Right kidney (tissue), 9 donors: ENCODE results near the gene KRTCAP2.
"Not testable (repeated sequence)": the region's sequence is repeated elsewhere in the genome, so short reads cannot be mapped to it uniquely, and the experiment has no call there.

Source experiments
- DNase-seq: peaks from one replicate; pipeline ENCODE4 v3.0.0-alpha.2; 2016
- long read RNA-seq, 8 donors: transcript quantifications; one replicate each; lab custom pipeline, GENCODE V29; 2026

Gene KRTCAP2
- long read RNA-seq, donor 1, transcript KRTCAP2-206 (4 exons, 785 nt): major isoform, 80 of 154 reads
- long read RNA-seq, donor 1, transcript KRTCAP2-201 (5 exons, 552 nt): minor isoform, 63 of 154 reads
- long read RNA-seq, donor 1, partial matches to known transcripts: 11 of 154 reads
- long read RNA-seq, donor 1, other reads (novel, unspliced or antisense): 0 of 154 reads
- long read RNA-seq, donor 2, transcript KRTCAP2-206 (4 exons, 785 nt): minor isoform, 66 of 140 reads
- long read RNA-seq, donor 2, transcript KRTCAP2-201 (5 exons, 552 nt): major isoform, 72 of 140 reads
- long read RNA-seq, donor 2, partial matches to known transcripts: 0 of 140 reads
- long read RNA-seq, donor 2, other reads (novel, unspliced or antisense): 0 of 140 reads
- long read RNA-seq, donor 3, transcript KRTCAP2-206 (4 exons, 785 nt): minor isoform, 38 of 96 reads
- long read RNA-seq, donor 3, transcript KRTCAP2-201 (5 exons, 552 nt): major isoform, 58 of 96 reads
- long read RNA-seq, donor 3, partial matches to known transcripts: 0 of 96 reads
- long read RNA-seq, donor 3, other reads (novel, unspliced or antisense): 0 of 96 reads
- long read RNA-seq, donor 4, transcript KRTCAP2-206 (4 exons, 785 nt): minor isoform, 66 of 161 reads
- long read RNA-seq, donor 4, transcript KRTCAP2-201 (5 exons, 552 nt): major isoform, 87 of 161 reads
- long read RNA-seq, donor 4, partial matches to known transcripts: 6 of 161 reads
- long read RNA-seq, donor 4, other reads (novel, unspliced or antisense): 0 of 161 reads
- long read RNA-seq, donor 5, transcript KRTCAP2-206 (4 exons, 785 nt): major isoform, 137 of 279 reads
- long read RNA-seq, donor 5, transcript KRTCAP2-201 (5 exons, 552 nt): minor isoform, 135 of 279 reads
- long read RNA-seq, donor 5, partial matches to known transcripts: 5 of 279 reads
- long read RNA-seq, donor 5, other reads (novel, unspliced or antisense): 0 of 279 reads
- long read RNA-seq, donor 6, transcript KRTCAP2-206 (4 exons, 785 nt): minor isoform, 62 of 169 reads
- long read RNA-seq, donor 6, transcript KRTCAP2-201 (5 exons, 552 nt): major isoform, 95 of 169 reads
- long read RNA-seq, donor 6, partial matches to known transcripts: 11 of 169 reads
- long read RNA-seq, donor 6, other reads (novel, unspliced or antisense): 0 of 169 reads
- long read RNA-seq, donor 7, transcript KRTCAP2-206 (4 exons, 785 nt): minor isoform, 90 of 248 reads
- long read RNA-seq, donor 7, transcript KRTCAP2-201 (5 exons, 552 nt): major isoform, 133 of 248 reads
- long read RNA-seq, donor 7, partial matches to known transcripts: 24 of 248 reads
- long read RNA-seq, donor 7, other reads (novel, unspliced or antisense): 0 of 248 reads
- long read RNA-seq, donor 8, transcript KRTCAP2-206 (4 exons, 785 nt): minor isoform, 76 of 170 reads
- long read RNA-seq, donor 8, transcript KRTCAP2-201 (5 exons, 552 nt): major isoform, 82 of 170 reads
- long read RNA-seq, donor 8, partial matches to known transcripts: 9 of 170 reads
- long read RNA-seq, donor 8, other reads (novel, unspliced or antisense): 0 of 170 reads

DNA sequence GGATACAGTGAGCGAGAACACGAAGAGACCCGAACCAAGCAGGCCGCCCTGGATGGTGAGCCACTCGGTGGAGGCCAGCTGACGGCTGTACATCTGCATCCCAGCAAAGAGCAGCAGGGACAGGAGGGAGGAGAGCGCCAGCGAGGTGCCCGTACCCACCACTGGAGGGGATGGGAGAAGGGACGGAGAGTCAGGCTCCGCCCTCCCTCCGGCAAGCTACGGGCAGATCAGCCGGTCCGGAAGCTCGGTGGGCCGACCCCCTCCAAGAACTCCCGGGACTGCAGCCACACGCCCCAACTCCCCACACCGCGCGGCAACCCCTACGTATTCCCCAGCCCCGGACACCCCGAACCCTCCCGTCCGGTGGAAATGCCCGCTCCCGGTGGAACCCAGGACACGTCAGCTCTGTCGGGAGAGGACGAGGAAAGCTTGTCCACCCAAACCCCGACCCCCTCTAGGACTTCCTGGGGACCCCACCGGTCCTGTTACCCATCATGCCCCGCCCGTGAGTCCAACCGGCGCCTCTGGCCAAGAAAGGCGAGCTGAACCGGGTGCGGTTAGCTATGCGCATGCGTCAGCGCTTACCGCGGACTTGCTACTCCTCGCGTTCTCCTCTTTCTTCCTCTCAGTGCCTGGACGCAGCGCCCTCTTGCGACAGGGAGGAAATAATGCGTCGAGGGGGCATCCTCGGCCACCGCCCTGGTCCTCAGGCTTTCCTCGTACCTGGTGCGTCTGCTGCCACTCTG is at the start of gene KRTCAP2:
Gene KRTCAP2 (minus strand): TSS at position 573 of the 746 bp plus-strand sequence. CDS start 80 bp downstream, at position 493.
- DNase-seq: peak; percentile 87

DNA sequence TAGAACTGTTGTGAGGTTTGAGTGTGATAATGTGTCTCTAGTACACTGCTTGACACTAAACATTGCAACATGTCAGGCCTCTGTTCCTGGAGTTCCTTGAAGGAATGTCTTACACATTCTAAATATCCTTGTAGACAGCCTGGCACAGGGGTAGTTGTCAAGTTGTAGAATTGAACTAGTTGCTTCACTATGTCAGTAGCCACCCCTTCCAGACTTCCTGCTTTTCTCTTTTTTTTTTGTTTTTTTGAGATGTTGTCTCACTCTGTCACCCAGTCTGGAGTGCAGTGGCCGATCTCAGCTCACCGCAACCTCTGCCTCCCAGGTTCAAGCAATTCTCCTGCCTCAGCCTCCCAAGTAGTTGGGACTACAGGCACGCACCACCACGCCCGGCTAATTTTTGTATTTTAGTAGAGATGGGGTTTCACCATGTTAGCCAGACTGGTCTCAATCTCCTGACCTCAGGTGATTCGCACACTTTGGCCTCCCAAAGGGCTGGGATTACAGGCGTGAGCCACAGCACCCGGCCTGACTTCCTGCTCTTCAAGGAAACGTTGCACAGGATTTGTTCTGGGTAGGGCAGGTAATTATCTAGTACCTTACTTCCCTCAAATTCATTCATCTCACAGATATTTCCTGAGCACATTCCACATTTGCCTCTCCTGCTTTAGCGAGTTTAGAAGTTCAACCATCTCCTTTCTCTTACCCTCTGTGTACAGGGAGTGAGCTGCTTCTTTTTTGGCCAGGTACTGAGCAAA is 47.3 kb upstream of the KRTCAP2 start:
- not testable (repeated sequence) for DNase-seq

DNA sequence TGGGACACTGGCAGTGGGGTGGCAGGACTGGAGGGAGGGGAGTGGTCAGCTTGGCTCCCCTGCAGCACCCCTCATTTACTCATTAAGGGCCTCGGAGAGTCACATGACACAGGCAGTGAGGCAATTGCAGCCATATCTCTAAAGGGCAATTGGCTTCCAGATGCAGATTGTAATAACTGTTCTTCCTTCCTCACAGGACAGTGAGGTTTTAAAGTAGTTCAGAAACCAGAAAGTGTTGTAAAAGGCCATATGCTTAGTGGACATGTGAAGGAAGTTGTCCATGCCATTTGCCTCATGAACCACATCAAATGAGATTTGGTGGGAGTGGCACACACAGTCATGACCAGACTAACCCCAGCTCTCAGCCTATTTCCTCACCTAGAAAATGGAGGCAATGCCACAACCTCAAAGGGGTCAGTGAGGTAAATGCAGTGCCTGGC is 46.5 kb upstream of the KRTCAP2 start:
- no peak for DNase-seq

GRCh38 chr1:155218854-155219591 is 45.9 kb upstream of the KRTCAP2 start:
- peak; percentile 67 for DNase-seq

- DNase-seq: not testable (repeated sequence)
These were observed 41.6 kb upstream of the KRTCAP2 start for GRCh38 chr1:155214702-155215101.

- DNase-seq: not testable (repeated sequence)
These were observed 38.9 kb upstream of the KRTCAP2 start for GRCh38 chr1:155212051-155212440.

DNA sequence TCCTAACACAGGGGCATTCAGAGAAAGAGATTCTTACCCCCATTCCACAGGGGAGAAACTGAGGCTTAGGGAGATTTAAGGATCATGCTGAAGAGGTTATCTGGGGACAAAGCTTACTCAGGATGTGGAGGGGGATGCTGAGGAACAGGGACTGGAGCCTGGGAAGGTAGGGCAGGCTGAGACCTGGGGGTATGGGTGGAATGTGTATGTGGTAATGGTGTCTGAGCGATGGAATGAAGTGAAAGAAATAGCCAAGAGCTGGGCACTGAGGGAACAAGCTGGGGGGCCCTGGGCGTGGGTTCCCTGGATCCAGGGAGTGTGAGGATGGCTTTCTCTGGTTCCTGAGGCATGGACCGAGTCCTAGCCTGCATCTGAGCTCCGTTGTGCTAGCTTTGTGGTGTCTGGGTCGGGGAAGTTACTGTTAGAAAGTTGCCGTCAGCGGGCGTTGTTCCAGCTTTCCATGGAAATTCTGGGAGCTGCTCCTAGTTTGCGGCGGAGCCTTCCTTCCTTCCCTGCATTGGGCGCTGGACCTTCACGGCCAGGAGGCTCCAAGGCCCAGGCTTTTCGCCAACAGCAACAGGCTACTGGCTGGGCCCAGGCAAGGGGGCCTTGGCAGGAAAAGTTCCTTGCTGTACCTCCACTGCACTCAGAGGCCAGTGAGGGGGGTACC is 38.4 kb upstream of the KRTCAP2 start:
- DNase-seq: not testable (repeated sequence)

DNA sequence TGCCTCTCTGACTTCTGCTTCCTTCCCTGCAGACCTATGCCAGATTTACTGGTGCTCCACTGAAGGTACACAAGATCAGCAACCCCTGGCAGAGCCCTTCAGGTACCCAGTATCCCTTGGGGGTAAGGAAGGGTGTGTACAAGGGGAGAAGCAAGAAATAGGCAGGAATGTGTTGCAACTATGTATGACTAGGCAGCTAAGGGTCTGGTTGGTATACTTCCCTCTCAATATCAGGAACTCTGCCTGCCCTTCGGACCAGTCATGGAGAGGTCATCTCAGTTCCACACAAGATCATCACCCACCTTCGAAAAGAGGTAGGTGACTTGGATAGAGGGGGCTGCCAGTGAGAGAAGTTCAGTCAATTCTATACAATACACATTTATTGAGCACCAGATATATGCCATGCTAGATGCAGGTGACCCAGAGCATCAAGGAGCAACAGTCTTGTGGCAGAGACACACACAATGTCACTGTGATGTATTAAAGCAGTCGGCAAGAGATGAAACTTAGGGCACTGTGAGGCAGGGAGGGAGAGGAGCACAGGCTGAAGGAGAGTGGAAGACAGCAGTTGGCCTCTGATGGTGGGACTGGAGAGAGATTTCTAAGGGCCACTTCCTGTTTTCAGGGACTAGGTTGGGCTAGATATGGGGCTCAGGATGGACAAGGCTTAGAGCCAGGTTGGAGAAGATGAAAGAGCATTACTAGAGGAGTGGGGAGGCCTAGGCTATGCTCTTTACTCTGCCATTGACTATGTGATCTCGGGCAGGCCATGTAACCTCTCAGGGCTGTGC is 37.4 kb upstream of the KRTCAP2 start:
- DNase-seq: no peak

DNA sequence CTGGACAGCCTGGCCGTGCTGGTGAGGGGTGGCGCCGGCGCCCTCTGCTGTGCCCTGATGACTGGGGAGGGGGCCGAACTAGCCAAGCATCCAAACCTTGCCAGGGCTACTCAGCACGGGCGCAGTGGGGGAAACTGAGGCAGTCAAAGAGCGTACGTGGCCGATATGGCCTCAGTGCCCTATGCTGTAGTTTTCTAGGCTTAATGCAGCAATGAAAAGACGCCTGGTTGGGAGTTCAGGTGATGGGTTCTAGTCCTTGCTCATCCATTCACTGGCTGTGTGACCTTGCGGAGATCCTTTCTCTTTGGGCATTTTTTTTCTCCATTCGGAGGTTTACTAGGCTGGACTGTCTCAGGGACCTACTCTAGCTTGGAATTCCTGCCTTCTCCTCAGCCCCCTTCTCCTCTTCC is 36.2 kb upstream of the KRTCAP2 start:
- DNase-seq: no peak

DNA sequence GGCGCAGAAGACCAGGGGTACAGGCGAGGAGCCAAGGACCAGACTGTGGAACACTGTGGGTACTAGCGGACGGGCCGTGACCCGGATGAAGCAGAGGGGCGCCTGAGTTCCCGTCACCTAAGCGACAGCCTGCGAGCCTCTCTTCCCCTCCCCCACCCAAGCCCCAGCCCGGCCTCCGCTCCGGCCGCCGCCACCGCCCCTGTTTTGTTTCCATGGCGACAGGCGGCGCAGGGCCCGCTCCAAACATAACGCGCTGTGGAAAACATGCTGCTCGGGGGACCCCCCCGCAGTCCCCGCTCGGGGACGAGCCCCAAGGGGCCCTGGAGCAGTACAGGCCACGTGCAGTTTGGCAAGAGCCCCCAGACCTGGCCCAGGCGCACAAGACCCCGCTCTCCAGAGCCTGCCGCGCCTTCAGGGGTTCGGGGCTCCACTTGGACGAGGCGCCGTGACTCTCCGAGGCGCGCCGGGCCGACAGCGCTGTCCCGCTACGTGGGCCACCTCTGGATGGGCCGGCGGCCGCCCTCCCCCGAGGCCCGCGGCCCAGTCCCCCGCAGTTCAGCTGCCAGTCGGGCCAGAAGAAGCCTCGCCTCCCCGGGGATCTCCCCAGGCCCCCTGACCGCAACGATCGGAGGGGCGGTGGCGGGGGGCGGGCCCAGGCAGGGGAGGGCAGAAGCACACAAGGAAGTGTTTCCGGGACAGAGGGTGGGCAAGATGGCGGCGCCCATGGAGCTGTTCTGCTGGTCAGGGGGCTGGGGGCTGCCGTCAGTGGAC is 35.6 kb upstream of the KRTCAP2 start, which contains the start of gene MTX1:
Gene MTX1 (plus strand): TSS at position 155 of the 771 bp plus-strand sequence. CDS start 110 bp downstream, at position 265.
- peak; percentile 94 for DNase-seq

DNA sequence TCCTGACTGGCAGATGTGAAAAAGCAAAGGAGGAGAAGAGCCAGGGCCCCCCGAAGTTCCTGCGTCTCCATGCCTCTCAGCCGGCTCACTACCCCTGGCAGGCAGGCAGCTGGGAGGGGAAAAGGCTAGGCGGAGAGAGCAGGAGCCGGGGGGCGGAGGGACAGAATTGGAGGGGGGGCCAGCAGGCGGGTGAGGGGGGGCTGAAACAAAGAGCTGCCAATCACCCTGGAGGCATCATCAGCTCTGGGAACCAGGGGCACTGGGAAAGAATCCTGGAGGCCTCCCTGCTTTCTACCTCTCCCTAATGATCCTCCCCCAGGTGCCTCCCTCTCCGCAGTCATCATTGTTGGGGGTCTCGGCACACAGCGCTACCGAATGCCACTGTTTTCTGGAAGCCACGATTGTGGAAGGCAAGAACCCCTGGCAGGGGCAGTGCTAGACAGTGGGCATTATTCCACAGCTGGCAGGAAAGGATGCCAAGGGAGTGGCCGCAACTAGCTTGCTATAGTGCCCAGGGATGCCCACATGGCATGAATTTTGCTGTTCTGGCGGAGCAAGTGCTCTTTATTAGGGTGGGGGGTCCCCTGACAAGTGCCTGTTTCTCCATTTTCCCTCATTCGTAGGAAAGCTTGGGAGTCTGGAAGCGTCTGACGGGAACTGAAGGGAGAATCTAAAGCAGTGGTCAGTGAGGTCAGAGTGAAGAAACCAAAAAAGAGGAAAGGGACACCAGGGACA is 34.9 kb upstream of the KRTCAP2 start, which contains the start of gene THBS3:
Gene THBS3 (minus strand): TSS at position 92 of the 735 bp plus-strand sequence. CDS start 21 bp downstream, at position 71.
- peak; percentile 74 for DNase-seq

- peak; percentile 71 for DNase-seq
These were observed 34.0 kb upstream of the KRTCAP2 start for GRCh38 chr1:155206891-155207805.

DNA sequence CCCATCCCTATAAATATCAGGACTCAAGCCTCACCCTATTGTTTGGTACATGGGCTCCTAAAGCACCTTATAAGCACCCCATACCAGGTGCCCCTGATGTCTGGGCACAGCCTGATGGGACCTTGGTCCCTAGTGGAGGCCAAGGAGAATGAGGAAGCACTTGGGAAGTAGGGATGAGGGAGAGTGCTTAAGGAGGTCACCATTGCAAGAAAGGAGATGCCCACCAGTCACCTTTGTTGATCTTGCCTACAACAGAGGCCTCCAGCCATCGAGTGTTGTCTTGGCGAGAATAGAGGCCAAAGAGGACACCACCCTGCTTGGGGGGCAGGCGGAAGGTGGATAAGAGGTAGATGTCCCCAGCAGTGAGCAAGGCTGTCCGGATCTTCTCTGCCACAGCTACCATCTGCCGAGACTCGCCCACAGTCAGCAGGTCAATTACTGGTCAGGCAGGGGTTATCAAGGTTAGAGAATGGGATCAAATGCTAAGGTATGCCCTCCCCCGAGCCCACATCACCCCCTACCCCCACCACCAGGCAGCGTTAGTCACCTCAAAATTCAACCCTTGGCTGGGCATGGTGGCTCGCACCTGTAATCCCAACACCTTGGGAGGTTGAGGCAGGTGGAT is 33.0 kb upstream of the KRTCAP2 start:
- no peak for DNase-seq

DNA sequence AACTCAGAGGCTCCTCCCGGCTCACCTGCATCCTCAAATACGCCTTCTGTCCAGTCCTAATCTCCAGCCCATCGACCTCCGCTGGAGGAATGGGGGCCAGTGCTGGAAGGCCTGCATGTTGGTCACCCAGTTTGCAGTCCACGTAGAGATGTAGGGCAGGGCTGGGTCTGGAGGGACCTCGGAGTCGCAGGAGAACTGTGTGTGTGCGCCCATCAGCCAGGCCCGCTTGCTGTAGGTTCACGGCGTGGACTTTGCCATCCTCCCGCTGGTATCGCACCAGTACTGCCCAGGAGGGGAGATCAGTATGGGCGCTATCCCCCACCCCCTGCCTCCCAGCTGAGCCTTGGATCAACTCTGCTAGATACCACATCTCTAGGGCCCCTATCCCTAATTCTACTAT is 31.9 kb upstream of the KRTCAP2 start:
- DNase-seq: no peak
